Activated naive CD8-positive, alpha-beta T cell treated with anti-CD3 and anti-CD28 coated beads, Interleukin-2, amount 50 U/mL, for 16 hours (primary cell): ENCODE data around the gene SNX6.
"Not testable (repeated sequence)": the region's sequence is repeated elsewhere in the genome, so short reads cannot be mapped to it uniquely, and the experiment has no call there.

Source experiments
- DNase-seq: peaks from one replicate; pipeline ENCODE4 v3.0.0-alpha.2; 2020; ENCODE audit warnings: low read depth, low spot score

The SNX6 gene

GRCh38 chr14:34629657-34630529 is at the start of gene SNX6:
Gene SNX6 (minus strand): TSS chr14:34630148. CDS start chr14:34630116, 32 bp downstream.
- peak; percentile 63 for DNase-seq

DNA sequence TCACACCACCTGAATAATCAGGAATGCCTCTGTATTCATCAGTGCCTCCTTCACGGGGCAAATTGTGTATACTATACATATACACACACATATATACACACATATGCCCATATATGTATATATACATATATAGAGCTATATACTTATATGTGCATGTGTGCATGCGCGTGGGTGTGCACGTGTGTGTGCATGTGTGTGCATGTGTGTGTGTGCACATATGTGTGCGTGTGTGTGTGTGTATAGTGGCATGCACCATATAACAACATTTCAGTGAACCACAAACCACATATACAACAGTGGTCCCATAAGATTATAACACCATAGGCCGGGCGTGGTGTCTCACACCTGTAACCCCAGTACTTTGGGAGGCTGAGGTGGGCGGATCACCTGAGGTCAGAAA is 48.8 kb upstream of the SNX6 start:
- DNase-seq = no peak

DNA sequence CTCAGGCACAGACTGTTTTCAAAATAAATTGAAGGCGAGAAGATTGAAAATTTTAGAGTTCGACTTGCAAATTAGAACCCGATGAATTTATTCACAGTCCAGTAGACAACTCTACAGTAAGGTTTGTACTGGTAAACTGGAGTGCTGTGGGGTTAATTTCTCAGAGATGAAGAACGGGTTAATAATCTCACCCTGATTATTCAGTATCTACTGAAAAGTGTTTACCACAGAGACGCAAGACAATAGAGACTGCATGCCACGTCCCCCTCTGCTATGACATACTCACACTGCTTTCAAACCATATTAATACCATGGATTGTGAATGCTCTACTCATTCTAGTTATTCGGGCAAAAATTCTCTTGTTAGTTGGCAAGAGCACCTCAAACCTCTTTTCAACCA is 48.4 kb upstream of the SNX6 start:
- DNase-seq = no peak

DNA sequence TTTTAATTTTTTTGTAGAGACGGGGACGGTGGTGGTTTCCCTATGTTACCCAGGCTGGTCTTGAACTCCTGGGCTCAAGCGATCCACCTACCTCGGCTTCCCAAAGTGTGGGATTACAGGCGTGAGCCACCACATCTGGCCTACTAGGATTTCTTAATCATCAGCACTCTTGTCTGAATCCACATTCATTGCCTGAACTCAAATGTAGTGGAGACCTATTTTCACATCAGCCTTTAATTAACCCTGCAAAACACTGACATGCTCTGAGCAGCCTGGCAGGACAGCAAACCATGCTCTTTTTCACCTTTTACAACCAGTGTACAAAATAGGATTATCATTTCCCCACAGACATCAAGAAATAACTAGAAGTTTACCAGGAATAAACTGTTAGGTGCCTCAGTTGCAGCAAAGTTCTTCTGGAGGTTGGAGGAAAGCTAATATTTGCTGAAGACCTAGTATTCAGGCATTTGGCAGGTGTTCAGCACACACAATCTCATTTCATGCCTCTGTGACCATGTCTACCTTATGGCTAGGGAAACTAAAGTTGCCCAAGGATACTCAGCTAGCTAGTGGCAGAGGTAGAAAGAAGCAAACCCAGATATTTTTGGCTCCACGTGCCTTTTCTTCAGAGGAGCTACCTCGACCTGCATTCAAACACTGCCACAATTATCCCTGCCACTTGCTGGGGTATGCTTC is 46.7 kb upstream of the SNX6 start:
- no peak for DNase-seq

DNA sequence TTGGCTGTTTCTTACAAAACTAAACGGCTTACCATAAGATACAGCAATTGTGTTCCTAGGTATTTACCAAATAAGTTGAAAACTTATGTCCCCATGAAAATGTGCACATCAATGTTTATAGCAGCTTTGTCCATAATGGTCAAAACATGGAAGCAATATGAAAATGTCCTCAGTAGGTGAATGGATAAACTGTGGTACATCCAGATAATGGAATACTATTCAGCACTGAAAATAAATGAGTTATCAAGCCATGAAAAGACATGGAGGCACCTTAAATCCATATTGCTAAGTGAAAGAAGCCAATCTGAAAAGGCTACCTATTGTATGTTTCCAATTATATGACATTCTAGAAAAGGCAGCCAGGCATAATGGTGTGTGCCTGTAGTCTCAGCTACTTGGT is 43.8 kb upstream of the SNX6 start:
- DNase-seq = no peak

DNA sequence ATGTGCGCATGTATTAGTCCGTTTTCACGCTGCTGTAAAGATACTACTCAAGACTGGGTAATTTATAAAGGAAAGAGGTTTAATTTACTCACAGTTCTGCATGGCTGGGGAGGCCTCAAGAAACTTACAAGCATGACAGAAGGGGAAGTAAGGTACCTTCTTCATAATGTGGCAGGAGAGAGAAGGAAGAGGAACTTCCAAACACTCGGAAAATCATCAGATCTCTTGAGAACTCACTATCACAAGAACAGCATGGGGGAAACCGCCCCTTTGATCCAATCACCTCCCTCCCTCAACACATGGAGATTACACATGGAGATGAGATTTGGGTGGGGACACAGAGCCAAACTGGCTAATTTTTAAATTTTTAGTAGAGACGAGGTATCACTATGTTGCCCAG is 41.8 kb upstream of the SNX6 start:
- no peak for DNase-seq

GRCh38 chr14:34668111-34668510 is 38.2 kb upstream of the SNX6 start:
- no peak for DNase-seq

GRCh38 chr14:34667007-34667406 is 37.1 kb upstream of the SNX6 start:
- DNase-seq = no peak

- DNase-seq = no peak
These were observed 36.0 kb upstream of the SNX6 start for GRCh38 chr14:34665785-34666435.

GRCh38 chr14:34662561-34663088 is 32.7 kb upstream of the SNX6 start:
- DNase-seq = no peak

DNA sequence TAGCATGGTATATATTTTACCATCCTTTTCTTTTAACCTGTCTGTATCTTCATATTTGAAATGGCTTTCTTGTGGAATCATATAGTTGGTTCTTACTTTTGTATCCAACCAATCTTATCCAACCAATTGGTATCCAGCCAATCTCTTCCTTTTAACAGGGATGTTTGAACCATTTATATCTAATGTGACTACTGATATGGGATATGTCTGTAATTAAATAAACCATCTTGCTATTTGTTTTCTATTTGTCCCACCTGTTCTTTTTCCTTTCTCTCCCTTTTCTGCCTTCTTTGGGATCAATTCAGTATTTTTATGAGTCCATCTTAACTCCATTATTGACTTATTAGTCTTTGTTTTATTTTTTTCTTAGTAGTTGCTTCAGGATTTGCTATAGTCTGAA is 30.8 kb upstream of the SNX6 start:
- DNase-seq = no peak

- no peak for DNase-seq
These were observed 26.0 kb upstream of the SNX6 start for GRCh38 chr14:34655959-34656358.

DNA sequence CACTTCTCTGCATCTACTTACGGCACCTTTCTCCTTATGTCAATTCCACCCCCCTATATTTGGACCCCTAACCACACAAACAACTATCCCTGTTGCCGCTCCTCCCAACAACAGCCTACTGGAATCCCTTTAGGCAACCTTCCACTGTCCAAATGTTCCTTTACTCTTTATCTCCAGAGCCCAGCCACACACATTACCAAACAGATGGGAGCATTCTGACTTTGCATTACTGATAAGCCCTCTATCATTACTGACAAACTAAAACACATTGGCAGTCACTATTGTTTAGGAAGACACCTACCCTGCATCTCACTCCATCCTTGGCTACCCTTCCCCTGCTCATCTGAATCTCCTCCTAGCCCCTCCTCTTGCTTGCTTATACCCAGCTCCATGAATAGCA is 23.1 kb upstream of the SNX6 start:
- DNase-seq = not testable (repeated sequence)

- DNase-seq = not testable (repeated sequence)
These were observed 22.4 kb upstream of the SNX6 start for GRCh38 chr14:34652348-34652747.

GRCh38 chr14:34650786-34651584 is 21.0 kb upstream of the SNX6 start:
- no peak for DNase-seq

- not testable (repeated sequence) for DNase-seq
These were observed 20.1 kb upstream of the SNX6 start for GRCh38 chr14:34650006-34650405.

- DNase-seq = no peak
These were observed 19.4 kb upstream of the SNX6 start for GRCh38 chr14:34649344-34649743.

DNA sequence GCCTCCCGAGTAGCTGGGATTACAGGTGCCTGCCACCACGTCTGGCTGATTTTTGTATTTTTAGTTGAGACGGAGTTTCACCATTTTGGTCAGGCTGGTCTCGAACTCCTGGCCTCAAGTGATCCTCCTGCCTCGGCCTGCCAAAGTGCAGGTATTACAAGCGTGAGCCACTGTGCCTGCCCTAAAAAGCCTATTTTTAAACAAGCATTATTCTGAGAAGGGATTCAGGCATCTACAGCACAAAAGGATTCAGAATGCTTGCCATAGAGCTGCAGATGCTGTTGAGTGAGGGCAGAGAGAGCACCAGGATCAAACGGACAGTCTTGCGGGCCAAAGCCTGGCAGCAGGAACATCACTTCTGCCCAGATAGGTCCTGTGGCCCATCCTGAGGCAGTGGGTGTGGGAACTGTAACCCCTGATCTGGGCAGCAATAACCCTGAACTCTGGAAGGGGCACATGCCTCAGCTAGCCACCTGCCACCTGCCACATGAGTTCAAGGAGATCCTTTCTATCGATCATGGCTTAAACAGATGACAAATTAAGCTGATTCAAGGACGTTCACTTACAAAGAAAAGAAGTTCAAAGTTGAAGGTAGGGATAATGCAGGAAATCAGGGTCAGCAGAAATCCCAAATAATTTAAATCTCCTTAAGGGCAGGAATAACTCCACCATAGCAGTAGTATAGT is 16.8 kb upstream of the SNX6 start:
- DNase-seq = no peak

DNA sequence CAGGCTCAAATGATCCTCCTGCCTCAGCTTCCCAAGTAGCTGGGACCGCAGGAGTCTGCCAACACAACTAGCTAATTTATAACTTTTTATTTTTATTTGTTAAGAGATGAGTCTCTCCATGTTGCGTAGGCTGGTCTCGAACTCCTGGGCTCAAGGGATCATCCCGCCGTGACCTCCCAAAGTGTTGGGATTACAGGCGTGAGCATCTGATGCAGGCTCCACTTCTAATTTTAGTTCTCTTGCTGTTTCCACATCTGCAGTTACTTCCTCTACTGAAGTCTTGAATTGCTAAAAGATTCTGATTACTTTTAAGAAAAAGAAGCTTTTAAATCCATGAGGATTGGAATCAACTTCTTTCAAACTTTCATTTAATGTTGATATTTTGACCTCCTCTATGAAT is 13.4 kb upstream of the SNX6 start:
- no peak for DNase-seq

DNA sequence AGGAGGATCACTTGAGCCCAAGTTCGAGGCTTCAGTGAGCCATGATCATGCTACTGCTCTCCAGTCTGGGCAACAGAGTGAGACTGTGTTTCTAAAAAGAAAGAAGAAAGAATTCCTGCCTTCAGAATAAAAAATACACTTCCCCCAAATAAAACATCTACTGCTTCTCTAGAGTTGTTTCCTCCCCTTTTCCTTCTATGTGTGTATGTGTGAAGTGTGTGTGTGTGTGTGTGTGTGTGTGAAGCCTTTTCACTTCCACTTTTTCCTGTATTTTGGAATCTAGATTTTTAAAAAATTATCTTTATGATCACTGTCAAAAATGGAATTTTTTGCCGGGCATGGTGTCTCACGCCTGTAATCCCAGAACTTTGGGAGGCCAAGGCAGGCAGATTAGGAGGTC is 12.6 kb upstream of the SNX6 start:
- no peak for DNase-seq

- no peak for DNase-seq
These were observed 10.9 kb upstream of the SNX6 start for GRCh38 chr14:34640826-34641225.
